K562 (cell line): Measurements from ENCODE around the gene SLC52A1. TPM values are rescaled to one million over a fixed set of nuclear protein-coding genes. Genes with fewer than 3 reads are reported as not detected.

ENCODE experiments used
- BHLHE40 ChIP-seq: IDR thresholded peaks from 2 replicates; pipeline ENCODE4 v1.6.1; 2011; ENCODE audit warnings: low read length, improper control_type of control experiment
- CCAR2 ChIP-seq: fragments of 200-400 bp; formaldehyde crosslinking; IDR thresholded peaks from 2 replicates; pipeline ENCODE4 v1.6.1; 2017; ENCODE audit warnings: mild to moderate bottlenecking, low read depth, low read length
- EHMT2 ChIP-seq: fragments of 450-650 bp; IDR thresholded peaks from 2 replicates; pipeline ENCODE4 v1.6.1; 2018; ENCODE audit warnings: antibody characterized with exemption
- ESRRB ChIP-seq: fragments of 250-450 bp; sonication (Bioruptor Pico); IDR thresholded peaks from 2 replicates; pipeline ENCODE4 v1.5.0; 2020; ENCODE audit warnings: mild to moderate bottlenecking, moderate library complexity, borderline replicate concordance
- GABPA ChIP-seq: fragments of 200-800 bp; sonication (Bioruptor generic); conservative IDR thresholded peaks from 2 replicates; pipeline ENCODE4 v1.6.1; 2016; ENCODE audit warnings: low read depth, missing genetic modification characterization, missing compliant biosample characterization
- GATA2 ChIP-seq: sonication (generic); formaldehyde crosslinking; IDR thresholded peaks from 2 replicates; pipeline ENCODE4 v1.4.0; 2020; ENCODE audit warnings: mild to moderate bottlenecking, missing genetic modification reagents
- IFI16 ChIP-seq: fragments of 250-450 bp; sonication (Bioruptor Pico); IDR thresholded peaks from 2 replicates; pipeline ENCODE4 v2.1.2; 2022; ENCODE audit warnings: mild to moderate bottlenecking, inconsistent platforms
- RBM15 ChIP-seq: fragments of 200-400 bp; formaldehyde crosslinking; IDR thresholded peaks from 2 replicates; pipeline ENCODE4 v1.6.1; 2018; ENCODE audit warnings: mild to moderate bottlenecking, low read length, moderate library complexity; ENCODE audit not compliant: insufficient read depth
- SRSF3 ChIP-seq: fragments of 200-400 bp; formaldehyde crosslinking; IDR thresholded peaks from 2 replicates; pipeline ENCODE4 v1.6.1; 2016; ENCODE audit warnings: mild to moderate bottlenecking, low read length, moderate library complexity; ENCODE audit not compliant: insufficient read depth
- TARDBP ChIP-seq: fragments of 450-650 bp; IDR thresholded peaks from 2 replicates; pipeline ENCODE4 v1.6.1; 2016
- TEAD1 ChIP-seq, 2 experiments: fragments of 450-650 bp in 1 of 2; sonication (generic) in 1 of 2; formaldehyde crosslinking; IDR thresholded peaks; 2 replicates each; pipeline versions ENCODE4 v1.4.0 to v1.8.0; 2020 to 2022; ENCODE audit warnings: mild to moderate bottlenecking in 2 of 2, missing genetic modification reagents in 1 of 2
- TRIM28 ChIP-seq: fragments of 450-650 bp; IDR thresholded peaks from 2 replicates; pipeline ENCODE4 v1.6.1; 2017
- YBX1 ChIP-seq: fragments of 450-650 bp; IDR thresholded peaks from 2 replicates; pipeline ENCODE4 v1.7.1; 2016; ENCODE audit warnings: mild to moderate bottlenecking
- ZBTB1 ChIP-seq: sonication (generic); formaldehyde crosslinking; IDR thresholded peaks from 2 replicates; pipeline ENCODE4 v1.8.1; 2023; ENCODE audit warnings: missing genetic modification reagents, low read depth, mild to moderate bottlenecking, borderline replicate concordance
- ZKSCAN3 ChIP-seq: fragments of 250-450 bp; sonication (Bioruptor Pico); IDR thresholded peaks from 2 replicates; pipeline ENCODE4 v1.4.0; 2020
- ZNF134 ChIP-seq: fragments of 250-450 bp; sonication (Bioruptor Pico); conservative IDR thresholded peaks from 2 replicates; pipeline ENCODE4 v1.4.0; 2020
- ZNF583 ChIP-seq: fragments of 250-450 bp; sonication (Bioruptor Pico); IDR thresholded peaks from 2 replicates; pipeline ENCODE4 v1.4.0; 2020
- polyA plus RNA-seq, 8 experiments: library from polyadenylated mRNA; depleted of rRNA in 4 of 8; stranded (reverse) in 5 of 8; unstranded in 3 of 8; fragments of >200 nt; fragmentation: Nextera tagmentation in 2 of 8; fragmentation: Illumina TruSeq in 1 of 8; extraction: Ambion mirVana in 2 of 8; extraction: Trizol in 1 of 8; gene quantifications; 2 replicates each; pipeline versions ENCODE4 v1.2.1 to v1.2.3, GENCODE V29; 2011 to 2014; ENCODE audit warnings: inconsistent platforms in 1 of 8, missing spikeins in 1 of 8
- total RNA-seq, 7 experiments: library from RNA; depleted of rRNA in 6 of 7; stranded (reverse); fragments of >200 nt in 6 of 7; fragmentation: Illumina TruSeq in 2 of 7; extraction: Trizol in 2 of 7; gene quantifications; 2 replicates each; pipeline versions ENCODE4 v1.2.1 to v1.2.3, GENCODE V29; 2011 to 2021; ENCODE audit warnings: low replicate concordance in 1 of 7
- TF ChIP-seq, protein P1 (sequence below): fragments of 250-450 bp; sonication (Bioruptor Pico); IDR thresholded peaks from 2 replicates; pipeline ENCODE4 v1.8.0; 2021; ENCODE audit warnings: moderate library complexity, mild to moderate bottlenecking, inconsistent platforms
- TF ChIP-seq, protein P2 (sequence below): fragments of 250-450 bp; sonication (Bioruptor Pico); IDR thresholded peaks from 2 replicates; pipeline ENCODE4 v1.5.1; 2021; ENCODE audit warnings: mild to moderate bottlenecking
- TF ChIP-seq, protein P3 (sequence below): fragments of 250-450 bp; sonication (Bioruptor Pico); IDR thresholded peaks from 2 replicates; pipeline ENCODE4 v1.4.0; 2020; ENCODE audit warnings: mild to moderate bottlenecking, moderate library complexity
- TF ChIP-seq, protein P4 (sequence below), 3 experiments: IDR thresholded peaks in 2 of 3; conservative IDR thresholded peaks in 1 of 3; 2 replicates each; pipeline ENCODE4 v1.5.1; 2011 to 2012; ENCODE audit warnings: low read length in 3 of 3, mild to moderate bottlenecking in 3 of 3, control low read depth in 2 of 3, improper control_type of control experiment in 1 of 3, inconsistent platforms in 1 of 3, low read depth in 1 of 3, mixed read lengths in 1 of 3, moderate library complexity in 1 of 3; ENCODE audit not compliant: insufficient read depth in 2 of 3

The SLC52A1 gene
- total and polyA plus RNA-seq, 9 of the 15 experiments (the other 6 are each of a cell fraction or from before 2014, with no cell fraction given): 0.04 TPM; not detected in 8

DNA sequence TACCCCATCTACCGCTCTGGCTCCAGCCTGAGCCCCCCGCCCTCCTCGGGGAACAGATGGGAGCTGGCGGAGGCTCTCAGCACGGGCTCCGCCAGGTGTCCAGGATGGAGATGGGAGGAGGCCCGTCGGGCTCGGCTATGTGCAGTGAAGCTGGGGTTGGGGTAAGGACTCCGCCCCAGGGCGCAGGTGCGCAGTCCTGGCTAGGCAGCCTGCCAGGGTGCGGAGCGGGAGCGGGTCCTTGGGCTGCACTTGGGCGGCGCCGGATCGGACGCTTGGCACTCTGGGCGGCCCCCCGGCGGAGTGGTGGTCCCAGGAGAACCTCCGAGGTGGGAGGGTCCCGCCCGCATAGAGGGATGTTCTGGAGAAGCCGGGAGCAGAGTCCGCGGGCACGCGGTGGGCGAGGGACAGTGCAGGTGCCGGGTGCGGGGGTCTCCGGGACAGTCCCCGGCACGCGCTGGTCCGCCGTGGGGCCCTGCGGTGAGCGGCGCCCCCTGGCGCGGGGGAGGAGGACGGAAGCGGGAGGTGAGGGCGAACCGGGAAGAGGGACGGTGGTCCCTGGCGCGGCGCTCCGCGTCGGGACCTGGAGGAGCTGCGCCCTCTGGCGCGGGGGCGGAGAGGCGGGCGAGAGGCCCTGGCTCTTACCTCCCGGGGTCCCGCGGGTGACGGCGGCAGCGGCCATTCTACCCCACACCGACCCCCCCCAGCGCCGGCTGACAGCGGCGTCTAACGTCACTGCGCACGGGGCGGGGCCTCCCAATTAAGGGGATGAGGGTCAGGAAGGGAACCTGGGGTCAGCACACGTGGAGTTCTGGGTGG lies 48.1 kb downstream of the SLC52A1 start, which contains the start of gene CAMTA2 (continued):
- TF ChIP-seq, protein P1, sequence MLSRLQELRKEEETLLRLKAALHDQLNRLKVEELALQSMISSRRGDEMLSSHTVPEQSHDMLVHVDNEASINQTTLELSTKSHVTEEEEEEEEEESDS: no peak
- TF ChIP-seq SRSF3 (no peak), BHLHE40 (peak; percentile 51), ESRRB (CRISPR knock-in tag) (no peak), EHMT2 (no peak), IFI16 (no peak), GABPA (tag) (peak; percentile 74), ZBTB1 (CRISPR knock-in tag) (peak; percentile 52), TEAD1 (CRISPR knock-in tag; IDR thresholded peaks at IDR 0.05) (0 out of 4 replicates have a peak, but pooled peaks have one; percentile 38 to 77), YBX1 (no peak), GATA2 (CRISPR knock-in tag) (no peak), TRIM28 (no peak), ZNF583 (CRISPR knock-in tag) (no peak), ZNF134 (CRISPR knock-in tag) (no peak), TARDBP (0 out of 2 replicates have a peak, but pooled peaks have one; percentile 36), ZKSCAN3 (CRISPR knock-in tag) (no peak), CCAR2 (no peak), RBM15 (no peak)
- TF ChIP-seq, protein P2, sequence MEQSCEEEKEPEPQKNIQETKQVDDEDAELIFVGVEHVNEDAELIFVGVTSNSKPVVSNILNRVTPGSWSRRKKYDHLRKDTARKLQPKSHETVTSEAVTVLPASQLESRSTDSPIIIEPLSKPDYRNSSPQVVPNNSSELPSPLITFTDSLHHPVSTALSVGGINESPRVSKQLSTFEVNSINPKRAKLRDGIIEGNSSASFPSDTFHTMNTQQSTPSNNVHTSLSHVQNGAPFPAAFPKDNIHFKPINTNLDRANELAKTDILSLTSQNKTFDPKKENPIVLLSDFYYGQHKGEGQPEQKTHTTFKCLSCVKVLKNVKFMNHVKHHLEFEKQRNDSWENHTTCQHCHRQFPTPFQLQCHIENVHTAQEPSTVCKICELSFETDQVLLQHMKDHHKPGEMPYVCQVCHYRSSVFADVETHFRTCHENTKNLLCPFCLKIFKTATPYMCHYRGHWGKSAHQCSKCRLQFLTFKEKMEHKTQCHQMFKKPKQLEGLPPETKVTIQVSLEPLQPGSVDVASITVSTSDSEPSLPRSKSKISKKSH (CRISPR knock-in tag): no peak
- TF ChIP-seq, protein P3, sequence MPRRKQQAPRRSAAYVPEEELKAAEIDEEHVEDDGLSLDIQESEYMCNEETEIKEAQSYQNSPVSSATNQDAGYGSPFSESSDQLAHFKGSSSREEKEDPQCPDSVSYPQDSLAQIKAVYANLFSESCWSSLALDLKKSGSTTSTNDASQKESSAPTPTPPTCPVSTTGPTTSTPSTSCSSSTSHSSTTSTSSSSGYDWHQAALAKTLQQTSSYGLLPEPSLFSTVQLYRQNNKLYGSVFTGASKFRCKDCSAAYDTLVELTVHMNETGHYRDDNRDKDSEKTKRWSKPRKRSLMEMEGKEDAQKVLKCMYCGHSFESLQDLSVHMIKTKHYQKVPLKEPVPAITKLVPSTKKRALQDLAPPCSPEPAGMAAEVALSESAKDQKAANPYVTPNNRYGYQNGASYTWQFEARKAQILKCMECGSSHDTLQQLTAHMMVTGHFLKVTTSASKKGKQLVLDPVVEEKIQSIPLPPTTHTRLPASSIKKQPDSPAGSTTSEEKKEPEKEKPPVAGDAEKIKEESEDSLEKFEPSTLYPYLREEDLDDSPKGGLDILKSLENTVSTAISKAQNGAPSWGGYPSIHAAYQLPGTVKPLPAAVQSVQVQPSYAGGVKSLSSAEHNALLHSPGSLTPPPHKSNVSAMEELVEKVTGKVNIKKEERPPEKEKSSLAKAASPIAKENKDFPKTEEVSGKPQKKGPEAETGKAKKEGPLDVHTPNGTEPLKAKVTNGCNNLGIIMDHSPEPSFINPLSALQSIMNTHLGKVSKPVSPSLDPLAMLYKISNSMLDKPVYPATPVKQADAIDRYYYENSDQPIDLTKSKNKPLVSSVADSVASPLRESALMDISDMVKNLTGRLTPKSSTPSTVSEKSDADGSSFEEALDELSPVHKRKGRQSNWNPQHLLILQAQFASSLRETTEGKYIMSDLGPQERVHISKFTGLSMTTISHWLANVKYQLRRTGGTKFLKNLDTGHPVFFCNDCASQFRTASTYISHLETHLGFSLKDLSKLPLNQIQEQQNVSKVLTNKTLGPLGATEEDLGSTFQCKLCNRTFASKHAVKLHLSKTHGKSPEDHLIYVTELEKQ (CRISPR knock-in tag): no peak
- TF ChIP-seq, protein P4, sequence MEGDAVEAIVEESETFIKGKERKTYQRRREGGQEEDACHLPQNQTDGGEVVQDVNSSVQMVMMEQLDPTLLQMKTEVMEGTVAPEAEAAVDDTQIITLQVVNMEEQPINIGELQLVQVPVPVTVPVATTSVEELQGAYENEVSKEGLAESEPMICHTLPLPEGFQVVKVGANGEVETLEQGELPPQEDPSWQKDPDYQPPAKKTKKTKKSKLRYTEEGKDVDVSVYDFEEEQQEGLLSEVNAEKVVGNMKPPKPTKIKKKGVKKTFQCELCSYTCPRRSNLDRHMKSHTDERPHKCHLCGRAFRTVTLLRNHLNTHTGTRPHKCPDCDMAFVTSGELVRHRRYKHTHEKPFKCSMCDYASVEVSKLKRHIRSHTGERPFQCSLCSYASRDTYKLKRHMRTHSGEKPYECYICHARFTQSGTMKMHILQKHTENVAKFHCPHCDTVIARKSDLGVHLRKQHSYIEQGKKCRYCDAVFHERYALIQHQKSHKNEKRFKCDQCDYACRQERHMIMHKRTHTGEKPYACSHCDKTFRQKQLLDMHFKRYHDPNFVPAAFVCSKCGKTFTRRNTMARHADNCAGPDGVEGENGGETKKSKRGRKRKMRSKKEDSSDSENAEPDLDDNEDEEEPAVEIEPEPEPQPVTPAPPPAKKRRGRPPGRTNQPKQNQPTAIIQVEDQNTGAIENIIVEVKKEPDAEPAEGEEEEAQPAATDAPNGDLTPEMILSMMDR (IDR thresholded peaks at IDR 0.05 in 2 of 3, conservative IDR thresholded peaks at IDR 0.05 in 1 of 3; ENCODE audit: insufficient read depth in 2 of 3, low read depth in 1 of 3, low read length in 3 of 3): peak; percentile 61 to 74 (median 65)
